Activated CD8-positive, alpha-beta memory T cell treated with anti-CD3 and anti-CD28 coated beads for 24 hours (primary cell): ENCODE results near the gene FHIP2A.
"Not testable (repeated sequence)": the region's sequence is repeated elsewhere in the genome, so short reads cannot be mapped to it uniquely, and the experiment has no call there.

Experiments
- DNase-seq: peaks from one replicate; pipeline ENCODE4 v3.0.0-alpha.2; 2020

The FHIP2A gene

DNA sequence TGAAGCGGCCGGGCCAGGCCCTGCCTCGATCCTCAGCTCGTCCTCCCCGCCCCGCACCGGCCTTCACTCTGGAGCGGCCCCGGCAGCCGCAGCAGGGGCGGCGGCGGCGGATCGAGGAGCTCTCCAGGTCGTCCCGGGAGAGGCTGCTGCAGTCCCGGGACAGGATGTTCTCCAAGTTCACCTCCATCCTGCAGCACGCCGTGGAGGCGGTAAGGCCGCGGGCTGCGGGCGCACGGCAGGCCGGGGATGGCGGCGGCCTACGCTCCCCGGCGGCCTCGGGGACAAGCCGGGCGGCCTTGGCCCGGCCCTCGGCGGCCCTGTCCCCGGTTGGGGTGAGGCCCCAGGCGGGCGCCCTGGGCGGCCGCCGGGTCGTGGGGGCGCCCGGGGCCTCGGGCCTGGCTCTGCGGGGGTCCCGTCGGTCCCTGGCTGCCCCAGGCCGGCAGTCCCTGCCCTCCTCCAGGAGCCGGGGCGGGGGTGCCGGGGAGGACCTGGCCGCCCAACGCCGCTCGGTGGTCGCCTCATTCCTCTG, 399 bp downstream of the FHIP2A start:
- DNase-seq = no peak

DNA sequence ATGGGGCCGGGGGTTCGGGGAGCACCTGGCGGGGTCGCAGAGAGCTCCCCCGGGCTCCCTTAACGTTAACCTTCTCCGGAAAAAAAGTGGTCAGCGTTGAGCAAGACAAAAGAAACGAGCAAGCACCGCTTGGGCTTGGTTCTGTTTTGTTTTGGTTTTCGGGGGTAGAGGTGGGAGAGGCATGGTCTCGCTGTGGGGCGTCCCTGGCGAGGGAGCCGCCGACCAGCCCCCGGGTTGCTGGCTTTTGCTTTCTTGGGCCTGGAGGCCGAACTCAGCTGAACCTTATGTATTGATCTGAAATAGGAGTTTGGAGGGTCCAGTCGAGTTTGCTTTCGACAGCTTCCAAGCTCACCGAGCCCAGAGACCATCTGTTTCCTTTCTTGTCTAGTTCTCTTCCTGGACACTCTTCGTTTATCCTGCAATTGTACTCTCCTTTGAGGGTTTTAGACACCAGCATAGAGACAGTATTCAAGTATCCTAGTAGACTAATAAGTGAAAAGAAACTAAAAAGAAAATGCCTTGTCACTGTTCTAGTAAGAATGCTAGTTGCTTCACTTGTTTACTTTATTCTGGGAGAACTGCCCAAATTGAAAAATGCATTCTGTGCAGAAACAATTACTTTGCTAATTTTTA, 980 bp downstream of the FHIP2A start:
- DNase-seq = no peak

DNA sequence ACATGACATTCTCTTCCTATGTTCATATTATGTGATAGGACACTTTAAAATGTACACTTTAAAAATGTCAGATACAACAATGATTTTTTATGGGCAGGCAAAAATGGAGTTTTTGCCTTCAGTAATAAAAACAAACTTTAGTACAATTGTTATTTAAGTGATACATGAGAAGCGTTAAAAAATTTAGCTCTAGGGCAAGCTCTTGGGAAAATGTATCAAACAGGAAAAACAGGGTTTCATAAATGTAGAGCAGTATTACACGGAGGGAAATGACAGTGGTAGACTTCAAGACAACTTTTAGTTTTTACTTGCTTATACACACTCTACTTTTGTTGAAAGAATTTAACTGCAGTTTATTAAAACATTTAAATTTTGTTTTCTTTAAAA, 1.5 kb downstream of the FHIP2A start:
- DNase-seq = no peak

DNA sequence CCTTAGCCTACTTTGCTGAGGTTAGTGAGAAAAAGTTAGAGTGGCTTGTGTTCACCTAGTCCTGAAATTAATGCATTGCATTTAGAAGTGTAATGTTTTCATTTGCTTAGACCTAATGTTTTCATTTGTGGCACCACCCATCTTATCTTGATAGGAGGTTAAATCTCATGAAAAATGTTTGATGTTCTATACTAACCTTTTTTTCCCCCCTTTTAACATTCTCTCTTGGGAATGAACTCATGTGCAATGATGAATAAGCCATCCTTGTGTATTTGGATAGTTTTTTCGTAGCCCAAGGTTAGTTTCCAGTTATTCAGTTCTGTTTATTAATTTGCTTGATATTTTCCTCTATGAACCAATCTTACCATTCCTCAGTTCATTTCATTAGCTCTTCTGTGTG, 2.8 kb downstream of the FHIP2A start:
- DNase-seq = no peak

DNA sequence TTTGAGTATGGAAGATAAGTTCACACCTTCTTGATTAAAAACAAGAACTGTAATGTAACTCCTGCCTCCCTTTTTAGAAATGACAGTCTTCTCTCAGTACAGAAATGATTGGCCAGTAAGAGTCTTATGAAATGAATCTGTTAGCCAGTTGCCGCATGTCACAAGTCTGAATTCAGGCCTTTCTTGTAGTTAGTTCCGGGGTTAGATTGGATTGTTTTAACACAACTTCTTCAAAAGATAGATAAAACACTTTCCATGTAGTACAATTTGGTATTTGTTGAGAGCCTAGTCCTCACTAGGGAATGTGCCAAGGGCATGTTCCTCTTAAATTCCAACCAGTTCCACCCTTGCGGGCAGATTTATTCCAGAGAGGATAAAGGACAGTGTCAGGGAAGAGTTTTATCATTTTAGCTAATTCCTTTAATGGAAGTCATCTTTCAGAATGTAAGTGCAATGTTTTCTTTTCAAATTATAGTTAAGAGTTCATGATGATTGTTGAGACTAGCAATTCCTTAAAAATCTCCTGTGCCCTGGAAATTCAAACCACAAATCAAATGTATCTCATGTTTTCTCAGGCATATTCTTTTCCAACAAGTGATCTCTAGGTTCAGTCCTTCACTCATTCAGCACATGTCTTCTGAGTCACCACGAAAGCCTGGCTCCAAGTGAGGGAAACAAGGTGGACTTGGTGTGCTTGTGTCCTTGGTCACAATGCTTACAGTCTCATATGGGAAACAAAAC, 4.1 kb downstream of the FHIP2A start:
- no peak for DNase-seq

DNA sequence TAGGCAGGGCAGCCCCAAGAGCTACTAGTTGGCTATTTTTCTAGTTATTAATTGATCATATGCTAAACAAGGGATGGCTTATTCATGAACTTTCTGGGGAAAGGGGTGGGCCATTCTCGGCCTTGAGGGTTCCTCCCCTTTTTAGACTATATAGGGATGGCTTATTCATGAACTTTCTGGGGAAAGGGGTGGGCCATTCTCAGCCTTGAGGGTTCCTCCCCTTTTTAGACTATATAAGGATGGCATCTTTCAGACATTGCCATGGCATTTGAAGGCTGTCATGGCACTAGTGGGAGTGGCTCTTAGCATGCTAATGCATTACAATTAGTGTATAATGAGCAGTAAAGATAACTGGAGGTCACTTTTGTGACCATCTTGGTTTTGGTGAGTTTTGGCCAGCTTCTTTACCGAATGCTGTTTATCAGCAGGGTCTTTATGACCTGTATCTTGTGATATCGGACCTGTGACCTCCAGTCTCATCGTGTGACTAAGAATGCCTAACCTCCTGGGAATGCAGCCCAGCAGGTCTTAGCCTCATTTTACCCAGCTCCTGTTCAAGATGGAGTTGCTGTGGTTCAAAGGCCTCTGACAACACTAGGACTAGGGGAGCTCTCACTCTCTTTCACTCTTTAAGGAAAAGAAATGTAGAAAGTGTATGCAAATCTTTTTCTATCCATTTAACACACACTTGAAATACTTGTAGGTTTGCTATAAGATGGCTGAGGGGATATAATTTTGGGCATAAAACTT, 7.8 kb downstream of the FHIP2A start:
- no peak for DNase-seq

DNA sequence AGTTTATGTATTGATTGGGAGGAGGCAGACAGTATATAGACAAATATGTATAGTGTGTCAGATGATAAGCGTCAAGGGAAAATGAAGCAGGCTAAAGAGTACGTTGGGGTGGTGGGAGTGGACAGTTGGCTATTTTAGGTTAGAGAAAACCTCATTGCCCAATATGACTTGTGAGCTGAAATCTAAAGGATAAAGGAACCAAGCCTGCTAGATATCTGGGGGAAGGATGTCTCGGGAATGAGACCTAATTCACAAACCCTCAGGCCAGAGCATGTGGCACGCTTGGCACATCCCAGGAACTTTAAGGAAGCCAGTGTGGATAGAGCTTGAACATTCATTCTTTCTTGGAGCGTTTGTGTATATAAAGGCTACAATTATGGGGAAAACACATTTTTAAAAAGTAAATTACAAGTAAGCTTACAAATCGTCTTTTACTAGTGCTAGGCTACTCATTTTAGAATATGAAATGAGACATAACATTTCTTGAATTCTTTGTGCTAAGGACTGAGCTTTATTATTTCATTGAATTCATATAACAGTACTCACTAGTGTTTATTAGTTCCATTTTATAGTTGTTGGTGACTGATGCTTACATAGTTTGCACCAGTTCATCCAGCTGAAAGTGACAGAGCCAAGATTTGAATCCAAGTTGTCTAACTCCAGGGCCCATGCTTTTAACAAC, 9.7 kb downstream of the FHIP2A start:
- DNase-seq = no peak

DNA sequence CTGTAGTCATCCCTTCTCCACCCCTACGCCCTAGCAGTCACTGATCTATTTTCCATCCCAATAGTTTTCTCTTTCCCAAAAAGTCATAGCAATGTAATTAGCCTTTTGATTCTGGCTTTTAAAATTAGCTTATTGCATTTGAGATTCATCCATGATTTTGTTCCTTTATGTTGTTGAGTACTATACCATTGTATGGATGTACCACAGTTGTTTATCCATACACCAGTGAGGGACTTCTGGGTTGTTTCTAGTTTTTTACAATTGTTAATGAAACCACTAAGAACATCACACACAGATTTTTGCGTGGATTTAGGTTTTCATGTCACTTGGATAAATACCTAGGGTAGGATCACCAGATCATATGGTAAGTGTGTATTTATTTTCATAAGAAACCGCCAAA, 16.1 kb downstream of the FHIP2A start:
- DNase-seq = no peak

DNA sequence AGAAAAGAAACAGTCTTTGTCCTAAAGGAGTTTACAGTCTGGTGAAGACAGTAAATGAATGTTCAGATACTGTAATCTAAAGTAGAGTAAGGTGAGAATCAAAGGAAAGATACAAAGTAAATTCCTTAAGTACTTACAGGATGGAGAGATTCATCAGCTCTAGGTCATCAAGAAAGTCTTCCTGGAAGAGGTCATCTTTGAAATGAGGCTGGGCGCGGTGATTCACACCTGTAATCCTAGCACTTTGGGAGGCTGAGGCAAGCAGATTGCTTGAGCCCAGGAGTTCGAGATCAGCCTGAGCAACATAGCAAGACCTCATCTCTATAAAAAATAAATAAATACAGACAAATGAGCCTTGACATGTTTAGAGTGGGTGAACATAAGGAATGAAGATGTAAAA, 18.3 kb downstream of the FHIP2A start:
- no peak for DNase-seq

DNA sequence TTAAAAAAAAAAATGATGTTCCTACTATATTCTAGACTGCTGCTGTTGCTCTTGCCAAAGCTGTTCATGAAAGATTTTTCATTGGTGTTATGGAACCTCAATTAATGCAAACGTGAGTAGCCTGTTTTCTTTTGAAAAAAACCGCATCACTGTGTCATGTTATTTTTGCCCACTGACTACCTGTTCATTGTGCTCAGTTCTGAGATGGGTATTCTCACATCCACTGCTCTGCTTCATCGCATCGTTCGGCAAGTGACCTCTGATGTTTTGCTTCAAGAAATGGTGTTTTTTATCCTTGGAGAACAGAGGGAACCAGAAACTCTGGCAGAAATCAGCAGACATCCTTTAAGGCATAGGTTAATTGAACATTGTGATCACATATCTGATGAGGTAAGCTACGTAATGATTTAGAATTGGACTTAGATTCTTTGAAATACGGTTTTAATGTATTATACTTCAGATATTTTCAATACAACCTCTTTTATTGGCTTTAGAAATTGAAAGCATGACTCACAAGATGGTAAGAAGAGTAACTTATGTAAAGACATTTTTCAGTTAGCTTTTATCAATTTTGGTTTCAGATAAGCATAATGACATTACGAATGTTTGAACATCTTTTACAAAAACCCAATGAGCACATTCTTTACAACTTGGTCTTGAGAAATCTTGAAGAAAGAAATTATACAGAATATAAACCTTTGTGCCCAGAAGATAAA, 24.6 kb downstream of the FHIP2A start:
- no peak for DNase-seq

DNA sequence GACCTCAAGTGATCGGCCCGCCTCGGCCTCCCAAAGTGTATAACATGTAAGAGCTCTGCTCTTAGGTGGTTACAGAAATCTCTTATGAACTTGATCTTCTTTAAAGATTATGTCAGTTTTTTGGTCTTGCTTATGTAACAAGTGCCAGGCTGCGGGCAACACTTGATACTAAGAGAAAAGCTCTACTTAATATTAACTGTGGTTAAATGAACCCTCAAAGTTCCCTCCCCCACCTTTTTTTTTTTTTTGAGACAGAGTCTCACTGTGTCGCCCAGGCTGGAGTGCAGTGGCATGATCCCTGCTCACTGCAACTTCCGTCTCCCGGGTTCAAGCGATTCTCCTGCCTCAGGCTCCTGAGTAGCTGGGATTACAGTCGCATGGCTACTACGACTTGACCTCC, 25.9 kb downstream of the FHIP2A start:
- DNase-seq = not testable (repeated sequence)

DNA sequence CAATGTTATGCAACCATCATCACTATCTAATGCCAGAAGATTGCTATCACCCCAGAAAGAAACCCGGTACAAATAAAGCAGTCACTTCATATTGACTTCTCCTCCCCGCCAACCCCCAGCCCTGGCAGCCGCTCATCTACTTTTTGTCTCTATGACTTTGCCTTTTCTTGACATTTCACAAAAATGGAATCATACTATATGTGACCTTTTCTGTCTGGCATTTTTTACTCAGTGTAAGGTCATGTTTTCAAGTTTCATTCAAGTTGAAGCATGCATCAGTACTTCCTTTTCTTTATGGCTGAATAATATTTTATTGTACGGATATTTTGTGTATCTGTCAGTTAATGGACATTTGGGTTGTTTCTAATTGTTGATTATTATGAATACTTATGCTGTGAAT, 28.1 kb downstream of the FHIP2A start:
- DNase-seq = no peak

DNA sequence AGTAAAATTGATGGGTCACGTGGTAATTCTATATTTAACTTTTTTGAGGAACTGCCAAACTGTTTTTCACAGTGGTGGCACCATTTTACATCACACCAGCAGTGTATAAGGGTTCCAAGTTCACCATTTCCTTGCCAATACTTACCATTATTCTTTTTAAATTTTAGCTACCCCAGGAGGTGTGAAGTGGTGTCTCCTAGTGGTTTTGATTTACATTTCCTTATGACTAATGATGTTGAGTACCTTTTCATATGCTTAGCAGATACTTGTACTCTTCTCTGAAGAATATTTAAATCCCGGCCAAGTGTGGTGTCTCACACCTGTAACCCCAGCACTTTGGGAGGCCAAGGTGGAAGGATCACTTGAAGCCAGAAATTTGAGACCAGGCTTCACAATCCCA, 28.5 kb downstream of the FHIP2A start:
- no peak for DNase-seq

DNA sequence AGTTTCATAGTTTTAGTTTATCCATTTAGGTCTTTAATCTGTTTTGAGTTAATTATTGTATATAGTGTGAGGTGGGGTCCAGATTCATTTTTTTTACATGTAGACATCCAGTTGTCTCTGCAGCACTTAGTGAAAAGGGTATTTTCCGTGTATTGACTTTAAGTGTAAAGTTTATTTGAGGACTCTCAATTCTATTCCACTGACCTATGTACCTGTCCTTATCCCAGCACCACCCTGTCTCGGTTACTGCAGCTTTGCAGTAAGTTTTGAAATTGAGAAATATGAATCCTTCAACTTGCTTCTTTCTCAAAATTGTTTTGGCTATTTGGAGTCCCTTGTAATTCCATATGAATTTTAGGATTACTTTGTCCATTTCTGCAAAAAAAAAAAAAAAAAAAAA, 29.8 kb downstream of the FHIP2A start:
- DNase-seq = no peak

DNA sequence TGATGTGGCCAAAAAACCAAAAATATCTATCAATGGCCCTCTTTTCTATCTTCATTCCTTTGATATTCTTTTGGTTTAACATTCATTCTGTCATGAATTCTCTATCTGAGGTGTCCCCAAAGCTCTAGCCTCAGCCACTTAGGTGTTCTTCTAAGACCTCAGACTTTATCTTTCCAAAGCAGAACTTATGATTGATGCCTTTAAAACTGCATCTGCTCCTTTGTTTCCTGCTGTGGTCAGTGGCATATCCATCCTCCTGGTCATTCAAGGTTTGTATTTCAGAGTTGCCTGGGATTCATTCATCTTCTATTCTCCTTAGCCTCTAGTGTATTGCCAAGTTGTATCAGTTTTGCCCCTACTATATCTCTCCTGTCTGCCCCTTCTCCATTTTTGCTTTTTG, 30.6 kb downstream of the FHIP2A start:
- DNase-seq = no peak

DNA sequence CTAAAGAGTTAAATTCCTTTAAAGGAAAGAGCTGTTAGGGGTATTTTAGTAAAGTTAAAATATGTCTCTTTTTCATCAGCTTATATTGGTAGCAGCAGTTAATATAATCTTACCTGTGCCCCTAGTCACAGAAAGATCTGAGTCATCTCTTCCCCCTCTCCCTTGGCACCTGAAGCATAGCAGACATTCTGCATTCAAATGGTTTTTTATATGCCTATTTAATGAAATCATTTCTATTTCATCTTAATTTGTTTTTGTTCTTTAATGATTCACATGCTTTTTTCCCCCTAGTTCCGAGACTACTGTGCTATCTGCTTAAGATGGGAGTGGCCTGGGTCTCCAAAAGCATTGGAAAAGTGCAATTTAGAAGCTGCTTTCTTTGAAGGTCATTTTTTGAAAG, 33.3 kb downstream of the FHIP2A start:
- DNase-seq = no peak

DNA sequence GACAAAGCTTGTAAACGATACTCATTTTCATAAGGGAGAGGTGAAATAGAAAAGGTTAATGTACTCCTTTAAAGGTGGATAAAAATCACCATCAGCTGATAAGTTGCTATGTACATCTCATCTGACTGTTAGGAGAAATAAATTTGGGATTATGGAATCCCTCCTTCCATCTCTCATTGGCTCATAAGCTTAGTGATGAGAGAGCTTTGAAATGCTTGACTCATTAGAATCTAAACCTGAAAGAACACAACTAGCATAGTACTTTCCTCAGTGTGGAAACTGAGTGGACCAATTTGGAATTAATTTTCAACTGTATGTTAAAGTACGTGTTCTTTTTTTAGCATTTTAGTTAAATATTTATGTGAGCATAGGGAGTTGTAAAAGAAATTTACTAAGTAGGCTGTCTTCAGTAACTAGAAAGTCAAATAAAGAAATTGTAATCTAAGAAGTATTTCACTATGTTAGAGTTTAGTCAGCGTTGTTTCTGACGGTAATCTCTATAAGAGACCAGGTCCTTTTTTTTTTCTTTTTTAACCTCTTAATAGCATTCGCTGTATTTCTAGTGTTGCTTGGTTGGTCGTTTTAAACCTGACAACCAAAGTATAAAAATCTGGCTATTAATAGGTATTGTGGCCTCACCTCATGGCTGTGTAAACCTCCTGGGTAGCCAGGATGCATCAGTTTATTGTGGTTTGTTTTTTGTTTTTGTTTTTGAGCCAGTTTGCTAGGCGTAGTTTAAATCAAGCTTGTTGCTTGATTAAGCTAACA, 34.4 kb downstream of the FHIP2A start:
- DNase-seq = no peak

DNA sequence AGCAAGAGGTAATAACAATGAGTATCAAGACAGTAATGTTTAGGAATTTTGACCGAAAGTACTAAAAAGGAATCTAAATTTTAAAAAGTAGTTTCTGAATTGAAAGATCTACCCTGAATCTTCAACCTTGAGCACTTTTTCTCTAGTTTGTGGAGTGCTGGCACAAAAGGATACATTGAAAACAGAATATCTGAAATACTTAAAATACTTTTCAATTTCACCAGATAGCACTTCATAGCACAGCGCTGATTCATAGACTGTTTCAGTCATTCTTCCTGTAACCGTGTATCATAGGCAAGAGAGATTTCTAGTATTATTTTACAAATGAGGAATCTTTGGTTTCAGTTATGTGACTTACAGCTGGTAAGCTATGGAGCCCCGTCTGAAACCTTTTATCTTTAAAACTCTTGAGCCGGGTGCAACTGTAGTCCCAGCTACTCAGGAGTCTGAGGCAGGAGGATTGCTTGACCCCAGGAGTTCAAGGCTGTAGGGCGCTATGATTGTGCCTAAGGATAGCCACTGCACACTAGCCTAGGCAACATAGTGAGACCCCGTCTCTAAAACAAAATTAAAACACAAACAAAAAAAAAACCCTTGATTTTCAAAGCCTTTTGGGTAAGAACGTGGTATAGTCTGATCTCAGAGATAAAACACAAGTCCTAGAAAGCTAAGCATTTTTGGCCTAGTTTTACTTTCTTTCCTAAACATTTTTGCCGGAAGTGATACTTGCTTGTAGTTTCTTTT, 35.1 kb downstream of the FHIP2A start:
- no peak for DNase-seq

DNA sequence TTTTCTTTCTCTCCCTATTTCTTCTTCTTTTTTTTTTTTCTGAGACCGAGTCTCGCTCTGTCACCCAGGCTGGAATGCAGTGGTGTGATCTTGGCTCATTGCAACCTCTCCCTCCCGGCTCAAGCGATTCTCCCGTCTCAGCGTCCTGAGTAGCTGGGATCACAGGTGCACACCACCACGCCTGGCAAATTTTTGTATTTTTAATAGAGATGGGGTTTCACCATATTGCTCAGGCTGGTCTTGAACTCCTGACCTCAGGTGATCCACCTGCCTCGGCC, 35.6 kb downstream of the FHIP2A start:
- DNase-seq = not testable (repeated sequence)

DNA sequence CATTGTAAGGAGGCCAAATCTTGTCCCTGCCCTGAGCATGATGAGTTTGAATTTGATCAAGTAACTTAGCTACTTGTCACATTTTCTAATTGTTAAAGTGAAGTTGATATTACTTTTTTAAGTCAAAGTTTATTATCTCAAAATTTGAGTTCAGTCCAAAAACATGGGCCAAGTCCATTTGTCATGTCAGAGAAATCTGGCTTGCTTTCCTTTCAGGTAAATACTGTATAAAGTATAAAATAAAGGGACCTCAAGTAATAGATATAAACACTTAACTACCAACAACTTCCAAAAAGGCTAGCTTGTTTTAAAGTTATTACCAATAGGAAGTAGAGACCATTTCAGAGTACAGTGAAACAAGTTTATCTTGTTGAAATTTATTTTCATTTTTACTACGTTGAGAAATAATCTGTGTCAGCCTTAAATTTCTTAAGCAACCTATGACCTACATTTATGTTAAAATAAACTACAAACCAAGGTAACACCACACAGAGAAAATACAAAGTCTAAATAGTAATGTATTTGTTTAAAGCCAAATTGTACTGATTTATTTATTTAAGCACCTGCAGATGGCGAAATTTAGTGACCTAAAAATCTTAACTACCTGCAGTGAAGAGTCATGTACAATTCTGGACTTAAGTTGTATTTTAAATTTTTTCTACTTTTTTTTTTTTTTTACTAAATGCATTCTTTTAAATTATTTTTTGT, 36.5 kb downstream of the FHIP2A start:
- no peak for DNase-seq

DNA sequence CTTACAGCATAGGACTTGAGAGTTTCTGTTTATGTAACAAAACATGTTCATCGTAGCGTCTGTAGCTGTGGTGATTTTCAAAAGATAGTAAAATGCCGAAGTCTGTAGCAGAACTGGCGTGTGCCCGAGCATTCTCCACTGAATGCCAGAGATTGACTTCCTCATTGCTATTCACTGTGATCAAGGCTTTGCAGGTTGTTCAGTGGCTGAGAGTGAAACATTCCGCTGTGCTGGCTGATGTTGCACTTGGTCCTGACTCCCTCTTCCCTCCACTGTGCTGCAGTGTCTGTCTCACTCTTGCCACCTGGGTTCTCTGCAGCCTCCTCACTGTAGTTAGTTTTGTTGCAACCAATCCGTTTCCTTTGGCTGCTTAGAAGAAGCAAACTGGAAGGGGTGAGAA, 37.6 kb downstream of the FHIP2A start:
- no peak for DNase-seq
